ENCODE measurements around the gene PTAFR.

The PTAFR gene

GRCh38 chr1:28175955-28176485 is 470 bp downstream of the PTAFR start:
- no peak for DNase-seq (ENCODE audit: low read depth)

GRCh38 chr1:28173980-28174297 is 2.6 kb downstream of the PTAFR start:
- DNase-seq (ENCODE audit: low read depth) = no peak

- DNase-seq (ENCODE audit: low read depth) = peak; percentile 27
These were observed 3.1 kb downstream of the PTAFR start for GRCh38 chr1:28173151-28173979.

GRCh38 chr1:28172713-28173150 is 3.8 kb downstream of the PTAFR start:
- DNase-seq (ENCODE audit: low read depth) = no peak

- no peak for DNase-seq (ENCODE audit: low read depth)
These were observed 5.2 kb downstream of the PTAFR start for GRCh38 chr1:28171246-28171645.

GRCh38 chr1:28170001-28170596 is 6.4 kb downstream of the PTAFR start:
- no peak for DNase-seq (ENCODE audit: low read depth)

GRCh38 chr1:28163496-28164161 is 12.9 kb downstream of the PTAFR start:
- DNase-seq (ENCODE audit: low read depth) = no peak

- no peak for DNase-seq (ENCODE audit: low read depth)
These were observed 14.3 kb downstream of the PTAFR start for GRCh38 chr1:28162151-28162550.

GRCh38 chr1:28161751-28162150 is 14.7 kb downstream of the PTAFR start:
- DNase-seq (ENCODE audit: low read depth) = no peak

- peak; percentile 42 for DNase-seq (ENCODE audit: low read depth)
These were observed 15.7 kb downstream of the PTAFR start for GRCh38 chr1:28160782-28161266.

- DNase-seq (ENCODE audit: low read depth) = no peak
These were observed 16.8 kb downstream of the PTAFR start for GRCh38 chr1:28159680-28160079.

GRCh38 chr1:28159243-28159642 is 17.2 kb downstream of the PTAFR start:
- DNase-seq (ENCODE audit: low read depth) = no peak

GRCh38 chr1:28157894-28158293 is 18.6 kb downstream of the PTAFR start:
- no peak for DNase-seq (ENCODE audit: low read depth)

- no peak for DNase-seq (ENCODE audit: low read depth)
These were observed 19.7 kb downstream of the PTAFR start for GRCh38 chr1:28156821-28157220.

- DNase-seq (ENCODE audit: low read depth) = no peak
These were observed 20.9 kb downstream of the PTAFR start for GRCh38 chr1:28155628-28156027.

GRCh38 chr1:28154078-28154594 is 22.4 kb downstream of the PTAFR start:
- no peak for DNase-seq (ENCODE audit: low read depth)

- no peak for DNase-seq (ENCODE audit: low read depth)
These were observed 26.2 kb downstream of the PTAFR start for GRCh38 chr1:28150125-28150780.

- no peak for DNase-seq (ENCODE audit: low read depth)
These were observed 27.7 kb downstream of the PTAFR start for GRCh38 chr1:28148880-28149195.

- DNase-seq (ENCODE audit: low read depth) = peak; percentile 26
These were observed 29.0 kb downstream of the PTAFR start for GRCh38 chr1:28147264-28148094.

- DNase-seq (ENCODE audit: low read depth) = no peak
These were observed 30.8 kb downstream of the PTAFR start for GRCh38 chr1:28145728-28146127.
